ENCODE measurements around the gene DEDD2.

GRCh38 chr19:42155796-42156195 lies 61.7 kb downstream of the DEDD2 start:
- no peak for TF ChIP-seq POLR2A (IDR thresholded peaks at IDR 0.05)
- TF ChIP-seq, protein P1, sequence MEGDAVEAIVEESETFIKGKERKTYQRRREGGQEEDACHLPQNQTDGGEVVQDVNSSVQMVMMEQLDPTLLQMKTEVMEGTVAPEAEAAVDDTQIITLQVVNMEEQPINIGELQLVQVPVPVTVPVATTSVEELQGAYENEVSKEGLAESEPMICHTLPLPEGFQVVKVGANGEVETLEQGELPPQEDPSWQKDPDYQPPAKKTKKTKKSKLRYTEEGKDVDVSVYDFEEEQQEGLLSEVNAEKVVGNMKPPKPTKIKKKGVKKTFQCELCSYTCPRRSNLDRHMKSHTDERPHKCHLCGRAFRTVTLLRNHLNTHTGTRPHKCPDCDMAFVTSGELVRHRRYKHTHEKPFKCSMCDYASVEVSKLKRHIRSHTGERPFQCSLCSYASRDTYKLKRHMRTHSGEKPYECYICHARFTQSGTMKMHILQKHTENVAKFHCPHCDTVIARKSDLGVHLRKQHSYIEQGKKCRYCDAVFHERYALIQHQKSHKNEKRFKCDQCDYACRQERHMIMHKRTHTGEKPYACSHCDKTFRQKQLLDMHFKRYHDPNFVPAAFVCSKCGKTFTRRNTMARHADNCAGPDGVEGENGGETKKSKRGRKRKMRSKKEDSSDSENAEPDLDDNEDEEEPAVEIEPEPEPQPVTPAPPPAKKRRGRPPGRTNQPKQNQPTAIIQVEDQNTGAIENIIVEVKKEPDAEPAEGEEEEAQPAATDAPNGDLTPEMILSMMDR (IDR thresholded peaks at IDR 0.05), result no peak

Measured in thyroid gland (tissue), 4 donors.